Measurements from ENCODE around the gene PAPPA2.
"Not testable (repeated sequence)": the region's sequence is repeated elsewhere in the genome, so short reads cannot be mapped to it uniquely, and the experiment has no call there.

The PAPPA2 gene, protein sequence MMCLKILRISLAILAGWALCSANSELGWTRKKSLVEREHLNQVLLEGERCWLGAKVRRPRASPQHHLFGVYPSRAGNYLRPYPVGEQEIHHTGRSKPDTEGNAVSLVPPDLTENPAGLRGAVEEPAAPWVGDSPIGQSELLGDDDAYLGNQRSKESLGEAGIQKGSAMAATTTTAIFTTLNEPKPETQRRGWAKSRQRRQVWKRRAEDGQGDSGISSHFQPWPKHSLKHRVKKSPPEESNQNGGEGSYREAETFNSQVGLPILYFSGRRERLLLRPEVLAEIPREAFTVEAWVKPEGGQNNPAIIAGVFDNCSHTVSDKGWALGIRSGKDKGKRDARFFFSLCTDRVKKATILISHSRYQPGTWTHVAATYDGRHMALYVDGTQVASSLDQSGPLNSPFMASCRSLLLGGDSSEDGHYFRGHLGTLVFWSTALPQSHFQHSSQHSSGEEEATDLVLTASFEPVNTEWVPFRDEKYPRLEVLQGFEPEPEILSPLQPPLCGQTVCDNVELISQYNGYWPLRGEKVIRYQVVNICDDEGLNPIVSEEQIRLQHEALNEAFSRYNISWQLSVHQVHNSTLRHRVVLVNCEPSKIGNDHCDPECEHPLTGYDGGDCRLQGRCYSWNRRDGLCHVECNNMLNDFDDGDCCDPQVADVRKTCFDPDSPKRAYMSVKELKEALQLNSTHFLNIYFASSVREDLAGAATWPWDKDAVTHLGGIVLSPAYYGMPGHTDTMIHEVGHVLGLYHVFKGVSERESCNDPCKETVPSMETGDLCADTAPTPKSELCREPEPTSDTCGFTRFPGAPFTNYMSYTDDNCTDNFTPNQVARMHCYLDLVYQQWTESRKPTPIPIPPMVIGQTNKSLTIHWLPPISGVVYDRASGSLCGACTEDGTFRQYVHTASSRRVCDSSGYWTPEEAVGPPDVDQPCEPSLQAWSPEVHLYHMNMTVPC (N-terminal part only)

GRCh38 chr1:176462674-176463378, at the start of gene PAPPA2:
TSS of gene PAPPA2 (plus strand) at chr1:176463175. CDS start at chr1:176556323, 93,148 bp downstream.
- no peak for DNase-seq

- DNase-seq, result no peak
These were observed 46.2 kb upstream of the PAPPA2 start for GRCh38 chr1:176416777-176417176.

DNA sequence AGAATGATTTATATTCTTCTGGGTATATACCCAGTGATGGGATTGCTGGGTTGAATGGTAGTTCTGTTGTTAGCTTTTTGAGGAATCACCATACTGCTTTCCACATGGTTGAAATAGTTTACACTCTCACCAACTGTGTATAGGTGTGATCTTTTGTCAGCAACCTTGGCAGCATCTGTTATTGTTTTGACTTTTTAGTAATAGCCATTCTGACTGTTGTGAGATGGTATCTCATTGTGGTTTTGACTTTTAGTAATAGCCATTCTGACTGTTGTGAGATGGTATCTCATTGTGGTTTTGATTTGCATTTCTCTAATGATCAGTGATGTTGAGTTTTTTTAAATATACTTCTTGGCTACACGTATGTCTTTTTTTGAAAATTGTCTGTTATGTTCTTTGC, 43.4 kb upstream of the PAPPA2 start:
- DNase-seq, result not testable (repeated sequence)

DNA sequence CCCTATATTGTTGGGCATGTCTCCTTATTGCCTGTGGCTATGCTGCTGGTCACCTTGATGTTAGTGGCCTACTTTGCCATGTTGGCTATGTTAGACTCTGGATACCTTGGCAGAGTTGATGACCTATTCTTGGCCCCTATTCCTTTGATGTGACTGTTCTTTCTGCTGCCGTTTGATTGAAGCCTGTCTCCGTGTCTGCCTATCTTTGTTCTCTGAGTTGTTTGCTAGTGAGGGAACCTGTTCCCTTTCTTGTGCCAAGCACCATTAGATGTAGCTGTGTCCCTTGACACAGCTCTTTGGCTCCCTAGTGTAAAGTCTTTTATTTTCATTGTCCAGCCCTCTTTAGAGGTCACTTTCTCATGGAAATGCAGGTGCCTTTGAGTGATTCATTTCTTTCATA, 28.7 kb upstream of the PAPPA2 start:
- no peak for DNase-seq

- DNase-seq, result no peak
These were observed 26.7 kb upstream of the PAPPA2 start for GRCh38 chr1:176436251-176436650.

DNA sequence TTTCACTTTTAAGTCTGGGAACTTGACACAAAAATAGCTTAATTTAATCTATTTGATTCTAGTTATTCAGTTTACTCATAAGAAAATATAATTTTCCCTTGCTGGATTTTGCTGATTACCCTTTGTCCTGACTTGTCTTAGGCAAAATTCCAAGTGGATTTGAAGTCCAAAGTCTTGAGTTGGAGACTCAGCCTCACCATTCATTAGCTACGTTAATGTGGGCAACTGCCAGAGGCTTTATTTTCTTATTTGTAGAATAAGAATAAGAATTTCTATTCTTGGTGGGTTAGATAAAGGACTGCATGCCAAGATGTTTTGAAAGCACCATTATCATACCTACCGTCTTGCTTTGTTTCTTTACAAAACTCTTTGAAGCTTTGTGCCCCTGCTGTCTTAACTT, 22.8 kb upstream of the PAPPA2 start:
- DNase-seq, result no peak

DNA sequence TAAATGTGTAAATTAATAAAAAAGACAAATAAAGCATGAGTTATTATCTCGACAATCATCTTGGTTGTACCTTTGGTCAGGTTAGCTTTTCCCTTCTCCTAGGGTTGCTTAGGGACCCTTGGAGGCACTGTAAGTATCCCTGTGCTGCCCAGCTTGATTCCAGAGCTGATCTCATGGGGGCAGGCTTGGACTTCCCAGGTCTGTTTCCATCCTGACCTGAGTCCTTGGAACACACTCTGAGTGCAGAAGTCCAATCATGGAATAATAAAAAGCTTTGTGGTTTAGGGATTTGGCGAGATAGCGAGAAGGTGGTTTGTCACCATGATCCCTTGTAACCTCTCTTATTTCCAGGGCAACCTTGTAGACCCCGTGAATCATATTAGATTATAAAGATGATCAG, 18.7 kb upstream of the PAPPA2 start:
- DNase-seq, result no peak

GRCh38 chr1:176445402-176445801, 17.6 kb upstream of the PAPPA2 start:
- no peak for DNase-seq

DNA sequence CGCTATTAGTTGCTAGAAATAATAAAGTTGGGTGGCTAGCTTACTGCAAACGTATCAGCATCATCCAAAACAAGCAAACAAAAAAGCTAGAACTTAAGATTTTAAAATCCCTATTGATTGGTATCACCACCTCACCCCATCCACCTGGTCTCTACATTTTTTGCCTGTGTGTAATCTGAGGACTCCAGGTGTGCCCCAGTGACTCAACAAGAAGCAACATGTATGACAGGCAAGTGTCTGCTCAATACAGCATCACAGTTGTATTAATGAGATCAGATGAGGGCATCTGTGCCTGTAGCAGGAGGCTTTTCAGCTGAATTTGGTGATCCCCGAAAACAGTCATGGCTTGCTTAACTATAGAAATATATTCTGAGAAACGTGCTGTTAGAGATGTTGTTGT, 14.6 kb upstream of the PAPPA2 start:
- no peak for DNase-seq

- DNase-seq, result no peak
These were observed 12.4 kb upstream of the PAPPA2 start for GRCh38 chr1:176450526-176450925.

DNA sequence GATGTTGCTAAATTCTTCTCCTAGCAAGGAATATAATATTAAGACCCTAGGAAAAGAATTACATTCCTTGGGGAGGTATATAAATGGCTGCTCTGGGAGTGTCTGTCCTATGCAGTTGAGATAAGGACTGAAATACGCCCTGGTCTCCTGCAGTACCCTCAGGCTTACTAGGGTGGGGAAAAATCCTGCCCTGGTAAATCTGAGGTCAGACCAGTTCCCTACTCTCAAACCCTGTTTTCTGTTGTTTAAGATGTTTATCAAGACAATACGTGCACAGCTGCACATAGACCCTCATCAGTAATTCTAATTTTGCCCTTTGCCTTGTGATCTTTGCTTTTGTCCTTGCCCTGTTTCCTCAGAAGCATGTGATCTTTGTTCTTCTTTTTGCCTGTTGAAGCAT, 11.2 kb upstream of the PAPPA2 start:
- DNase-seq, result not testable (repeated sequence)

DNA sequence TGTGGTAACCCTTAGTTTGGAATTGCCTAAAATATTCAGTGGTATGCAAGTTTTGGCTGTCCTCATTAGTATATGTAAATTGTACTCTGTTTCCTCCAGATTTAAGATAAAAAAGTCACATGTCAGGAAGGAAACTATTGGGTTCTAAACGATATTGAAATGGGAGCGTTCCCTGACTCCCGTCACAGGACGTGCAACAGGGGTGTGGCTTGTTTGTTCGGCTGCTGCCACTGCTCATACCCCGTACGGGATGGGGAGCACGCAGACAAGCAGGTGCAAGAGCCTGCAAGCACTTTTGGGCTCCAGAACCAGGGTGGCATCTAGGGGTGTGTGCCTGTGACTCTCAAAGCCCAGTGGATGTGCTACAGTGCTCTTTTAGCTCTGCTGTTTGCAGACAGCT, 6.2 kb upstream of the PAPPA2 start:
- DNase-seq, result no peak

DNA sequence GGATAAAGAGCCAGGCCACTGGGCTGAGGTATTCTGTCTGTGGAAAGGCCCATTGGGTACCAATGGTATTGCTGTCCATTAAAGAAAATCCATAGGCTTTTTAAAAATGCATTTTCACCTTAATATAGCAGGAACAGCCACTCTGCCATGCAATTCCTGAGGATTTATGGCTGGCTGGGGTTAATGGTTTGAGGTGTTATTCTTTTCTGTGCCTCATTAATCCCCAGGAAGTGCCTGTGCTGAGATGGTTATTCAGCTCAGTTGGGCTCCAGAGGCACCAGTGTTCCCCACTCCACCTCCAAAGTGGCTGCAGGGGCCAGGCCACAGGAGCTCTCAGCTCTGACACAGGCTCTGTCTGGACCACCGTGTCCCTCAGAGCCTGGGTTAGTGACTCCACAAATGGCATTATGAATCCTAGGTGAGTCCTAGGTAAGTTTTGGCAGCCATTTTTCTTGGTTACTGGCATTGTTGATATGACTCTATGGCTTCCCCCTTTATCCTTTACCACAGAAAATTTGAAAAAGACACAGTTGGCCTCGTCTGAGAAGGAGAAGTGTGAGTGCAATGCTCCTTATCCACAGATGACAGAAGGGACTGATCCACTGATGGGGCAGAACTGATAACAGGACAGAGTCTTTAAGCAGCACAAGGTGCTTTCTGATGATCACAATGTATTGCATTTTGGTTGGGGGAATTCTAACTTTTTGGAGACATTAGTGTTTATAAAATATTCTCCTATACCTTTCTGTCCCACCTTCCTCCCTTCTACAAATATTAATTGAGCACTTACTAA, 2.2 kb upstream of the PAPPA2 start:
- no peak for DNase-seq

GRCh38 chr1:176461576-176461975, 1.4 kb upstream of the PAPPA2 start:
- no peak for DNase-seq

DNA sequence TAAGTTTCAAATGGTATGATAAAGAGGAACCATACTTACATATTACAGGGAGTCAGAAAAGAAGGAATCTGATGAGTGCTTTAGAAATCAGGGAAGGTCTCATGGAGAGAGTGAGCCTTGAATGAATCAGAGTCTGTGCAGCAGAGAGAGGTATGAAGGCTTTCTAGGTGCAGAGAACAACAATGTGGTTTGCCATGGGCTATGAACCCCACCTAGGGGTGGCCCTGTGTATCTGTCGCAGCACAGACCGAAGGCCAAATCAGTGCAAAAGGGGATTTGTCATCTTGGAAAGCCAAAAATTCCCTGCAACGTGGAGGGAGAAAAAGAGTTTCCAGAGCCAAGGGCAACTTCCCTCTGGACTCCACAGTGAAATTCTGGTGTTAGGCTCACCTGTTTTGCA, 3.5 kb downstream of the PAPPA2 start:
- peak; percentile 1 for DNase-seq

DNA sequence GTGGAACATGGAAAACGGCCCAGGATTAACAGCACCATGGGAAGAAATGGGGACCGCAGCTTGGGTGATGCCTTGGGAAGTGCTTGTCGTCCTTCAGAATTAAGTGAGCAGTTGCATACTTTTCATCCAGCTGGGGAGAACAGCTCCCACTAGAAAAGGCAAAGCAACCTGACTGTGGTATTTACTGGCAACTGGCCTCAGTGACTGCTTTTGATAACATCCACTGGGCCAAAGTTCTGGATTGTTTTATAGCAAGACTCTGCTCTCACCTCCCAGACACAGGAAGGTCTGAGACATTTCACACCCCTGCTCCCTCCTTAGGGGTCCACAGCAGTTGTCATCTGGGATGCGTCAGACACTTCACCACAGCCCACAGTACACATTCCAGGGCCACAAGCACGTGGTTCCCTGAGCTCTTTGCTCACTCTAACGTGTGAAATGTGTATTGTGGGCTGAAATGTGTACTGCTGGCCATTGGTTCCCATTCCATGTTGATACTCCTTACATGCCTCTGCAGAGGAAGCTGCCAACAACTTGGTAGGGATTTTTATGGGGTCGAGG, 6.6 kb downstream of the PAPPA2 start:
- DNase-seq, result no peak

- DNase-seq, result no peak
These were observed 8.6 kb downstream of the PAPPA2 start for GRCh38 chr1:176471338-176472121.

- no peak for DNase-seq
These were observed 17.0 kb downstream of the PAPPA2 start for GRCh38 chr1:176479971-176480370.

- DNase-seq, result no peak
These were observed 17.8 kb downstream of the PAPPA2 start for GRCh38 chr1:176480750-176481149.

DNA sequence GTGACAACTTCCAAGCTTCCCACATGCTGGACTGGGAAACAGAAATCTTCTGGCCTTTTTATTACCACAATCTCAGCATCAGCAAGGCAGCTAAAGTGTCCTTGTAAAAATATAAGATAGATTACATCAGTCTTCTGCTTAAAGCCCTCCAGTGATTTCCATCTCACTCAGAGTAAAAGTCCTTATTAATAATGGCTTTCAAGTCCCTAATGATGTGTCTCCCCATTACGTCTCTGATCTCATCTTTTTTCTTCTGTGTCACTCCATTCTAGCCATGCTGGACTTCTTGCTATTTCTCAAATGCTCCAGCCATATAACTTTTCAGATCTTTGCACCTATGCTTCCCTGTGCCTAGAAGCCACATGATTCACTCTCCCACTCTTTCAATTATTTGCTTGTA, 22.1 kb downstream of the PAPPA2 start:
- no peak for DNase-seq

DNA sequence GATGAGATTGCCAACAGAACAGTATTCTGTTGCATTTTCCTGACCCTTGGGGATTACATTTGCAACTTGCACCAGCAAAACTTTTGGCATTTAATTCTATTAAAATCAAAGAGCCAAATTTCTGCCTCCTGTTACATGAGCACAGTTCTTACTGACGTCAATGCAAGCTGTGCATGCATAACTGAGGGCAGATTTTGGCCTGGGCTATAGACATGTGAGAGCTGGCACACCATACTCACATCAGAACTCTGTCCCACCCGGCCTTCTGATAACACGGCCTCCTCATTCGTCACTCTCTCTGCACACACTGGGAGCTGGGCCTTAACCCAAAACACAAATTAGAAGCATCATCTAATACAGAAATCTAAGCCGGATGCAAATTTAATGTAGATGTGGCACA, 31.5 kb downstream of the PAPPA2 start:
- DNase-seq, result no peak

Measured in NCI-H146 (cell line).